ENCODE results near the gene NATD1.

Gene NATD1

DNA sequence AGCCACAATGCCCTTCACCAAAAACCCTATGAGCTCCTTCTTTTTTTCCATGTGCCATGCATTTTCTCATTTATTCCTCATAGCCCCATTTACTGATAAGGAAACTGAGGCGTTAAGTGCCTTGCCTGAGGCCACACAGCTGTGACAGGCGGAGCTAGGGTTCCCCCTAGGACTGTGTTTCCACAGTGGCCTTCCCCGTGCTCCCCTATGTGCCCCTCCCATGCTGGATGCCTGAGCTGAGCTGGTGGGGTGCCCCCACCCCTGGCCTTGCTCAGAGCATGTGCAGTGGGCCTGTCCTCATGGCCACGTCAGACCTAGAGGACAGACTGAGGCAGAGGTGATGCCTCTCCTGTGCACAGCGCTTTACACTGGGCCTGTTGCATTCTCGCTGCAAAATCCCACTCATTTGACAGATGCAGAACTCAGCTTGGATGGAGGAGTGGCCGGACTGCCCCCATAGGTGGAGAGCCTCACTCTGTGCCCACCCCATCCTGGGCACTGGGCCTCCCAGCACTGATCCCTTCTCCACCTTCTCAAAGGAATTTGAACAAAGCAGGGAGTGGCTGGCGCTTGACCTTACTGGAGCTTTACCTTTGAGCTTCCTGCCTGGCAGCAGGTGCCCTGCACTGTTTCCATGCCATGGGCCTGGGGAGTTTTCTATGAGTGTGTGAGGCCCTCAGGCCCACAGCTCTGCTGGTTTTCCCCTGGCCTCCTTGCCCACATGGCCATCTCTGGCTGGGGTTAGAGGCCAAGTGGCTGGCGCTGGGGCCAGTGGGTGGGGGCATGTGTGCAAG is 33.9 kb upstream of the NATD1 start:
- Histone ChIP-seq H3K9me3 (ENCODE audit: control insufficient read depth, insufficient read depth, low read length) (no peaks in the 10 kb centered on the region), H3K4me1 (ENCODE audit: control insufficient read depth, insufficient read depth, low read length) (peaks cover 7% of the 10 kb centered on the region), H3K9ac (ENCODE audit: low read depth, low read length) (no peak overlapping the region), H3K4me3 (ENCODE audit: low read depth, low read length) (peak overlapping the region; percentile 1), H3K36me3 (ENCODE audit: control insufficient read depth, insufficient read depth, low read length) (peaks cover 4% of the 10 kb centered on the region), H3K27me3 (ENCODE audit: control insufficient read depth, insufficient read depth, low read length) (peaks cover 19% of the 10 kb centered on the region)

- peaks cover 22% of the 10 kb centered on the region for H3K27me3 ChIP-seq (ENCODE audit: control insufficient read depth, insufficient read depth, low read length)
- no peak overlapping the region for H3K9ac ChIP-seq (ENCODE audit: low read depth, low read length)
- peaks cover 7% of the 10 kb centered on the region for H3K4me1 ChIP-seq (ENCODE audit: control insufficient read depth, insufficient read depth, low read length)
- H3K4me3 ChIP-seq (ENCODE audit: low read depth, low read length): peak overlapping the region; percentile 84
- no peaks in the 10 kb centered on the region for H3K9me3 ChIP-seq (ENCODE audit: control insufficient read depth, insufficient read depth, low read length)
- H3K36me3 ChIP-seq (ENCODE audit: control insufficient read depth, insufficient read depth, low read length): no peaks in the 10 kb centered on the region
Measured at GRCh38 chr17:21286066-21286770, 33.0 kb upstream of the NATD1 start.

DNA sequence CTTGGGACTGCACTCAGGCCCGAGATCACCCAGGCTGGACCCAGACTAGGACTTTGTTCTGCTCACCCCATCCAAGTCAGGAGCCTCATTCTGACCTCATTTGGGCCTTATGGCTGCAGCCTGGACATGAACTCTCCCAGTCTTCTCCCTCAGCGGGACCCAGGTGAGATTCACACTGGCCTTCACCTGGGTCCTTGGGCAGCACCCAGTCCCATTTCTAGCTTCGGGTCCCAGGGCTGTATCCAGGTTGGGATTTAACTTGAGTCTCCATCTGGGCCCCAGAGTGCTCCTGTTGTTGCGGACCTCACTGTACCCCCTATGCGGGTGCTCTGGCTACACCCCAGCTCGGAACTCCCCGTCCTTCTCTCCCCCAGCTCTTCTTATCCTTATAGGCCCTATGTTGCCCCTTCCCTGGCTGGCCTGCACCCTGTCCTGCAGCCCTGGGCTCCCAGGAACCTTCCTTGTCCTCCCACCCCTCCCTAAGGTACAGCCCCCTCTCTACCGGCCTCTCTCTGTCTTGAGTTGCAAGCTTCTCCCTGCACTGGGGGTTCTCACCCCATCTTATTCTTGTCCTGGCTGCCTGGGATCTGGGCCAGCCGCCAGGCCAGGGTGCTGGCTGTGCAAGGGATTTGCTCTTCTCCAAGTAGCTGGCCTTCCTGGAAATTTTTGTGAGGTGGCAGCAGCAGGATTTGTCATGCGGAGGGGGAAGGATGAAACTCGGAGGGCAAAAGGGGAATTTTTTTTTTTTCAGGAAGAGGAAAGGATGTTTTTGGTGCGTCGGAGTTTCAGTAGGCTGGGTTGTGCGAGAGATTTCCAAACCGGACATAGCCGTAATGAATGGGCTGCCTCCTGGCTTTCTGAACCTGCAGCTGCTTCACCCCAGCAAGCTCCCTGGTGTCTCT is 32.2 kb upstream of the NATD1 start:
- H3K9me3 ChIP-seq (ENCODE audit: control insufficient read depth, insufficient read depth, low read length): no peaks in the 10 kb centered on the region
- H3K9ac ChIP-seq (ENCODE audit: low read depth, low read length): peak overlapping the region; percentile 73
- H3K27me3 ChIP-seq (ENCODE audit: control insufficient read depth, insufficient read depth, low read length): peaks cover 22% of the 10 kb centered on the region
- peaks cover 7% of the 10 kb centered on the region for H3K4me1 ChIP-seq (ENCODE audit: control insufficient read depth, insufficient read depth, low read length)
- no peaks in the 10 kb centered on the region for H3K36me3 ChIP-seq (ENCODE audit: control insufficient read depth, insufficient read depth, low read length)
- peak overlapping the region; percentile 84 for H3K4me3 ChIP-seq (ENCODE audit: low read depth, low read length)

DNA sequence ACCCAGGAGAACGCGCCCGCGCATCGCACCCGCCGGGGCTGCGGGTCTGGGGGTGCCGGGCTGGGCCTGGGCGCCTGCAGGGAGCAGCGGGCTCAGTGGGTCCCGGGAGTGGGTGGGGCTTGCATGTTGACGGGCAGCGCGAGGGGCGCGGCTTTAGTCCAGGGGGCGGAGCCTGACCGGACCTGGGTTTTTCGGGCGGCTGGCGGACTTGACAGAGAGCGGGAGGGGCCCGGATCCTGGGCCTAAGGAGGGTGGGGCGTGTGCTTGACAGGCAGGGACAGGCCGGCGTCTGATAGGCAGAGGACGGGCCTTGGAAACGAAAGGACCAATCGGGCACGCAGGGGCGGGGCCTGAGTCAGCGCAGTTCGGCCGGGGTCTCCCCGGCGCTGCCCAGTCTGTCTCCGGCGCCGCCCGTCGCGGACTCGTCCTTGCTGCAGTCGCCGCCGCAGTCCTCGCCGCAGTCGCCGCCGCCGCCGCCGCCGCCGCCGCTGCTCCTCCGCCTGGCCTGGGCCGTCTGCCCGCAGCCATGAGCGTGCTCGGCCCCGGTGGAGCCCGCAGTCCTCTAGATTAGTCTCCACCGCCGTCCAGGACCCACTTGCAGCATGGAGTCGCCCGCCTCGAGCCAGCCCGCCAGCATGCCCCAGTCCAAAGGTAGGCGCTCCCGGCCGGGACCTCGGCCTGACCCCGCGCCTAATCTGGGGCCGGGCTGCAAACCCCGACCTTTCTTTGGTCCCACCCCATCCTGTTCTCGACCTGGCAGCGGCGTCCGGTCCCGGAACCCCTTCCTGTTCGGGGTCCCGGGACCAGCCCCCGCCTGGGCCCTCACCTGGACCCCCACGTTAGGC is 31.3 kb upstream of the NATD1 start, which contains the start of gene MAP2K3:
Gene MAP2K3, plus strand, starts transcription at position 393 of the 845 bp plus-strand sequence. Its CDS starts 210 bp downstream, at position 603.
- Histone ChIP-seq H3K27me3 (ENCODE audit: control insufficient read depth, insufficient read depth, low read length) (peaks cover 22% of the 10 kb centered on the region), H3K9me3 (ENCODE audit: control insufficient read depth, insufficient read depth, low read length) (no peaks in the 10 kb centered on the region), H3K4me3 (ENCODE audit: low read depth, low read length) (peak within 1 kb of the TSS; percentile 84), H3K36me3 (ENCODE audit: control insufficient read depth, insufficient read depth, low read length) (no peaks in the 10 kb centered on the region), H3K4me1 (ENCODE audit: control insufficient read depth, insufficient read depth, low read length) (peaks cover 7% of the 10 kb centered on the region), H3K9ac (ENCODE audit: low read depth, low read length) (peak within 1 kb of the TSS; percentile 73)

- peak overlapping the region; percentile 40 for H3K4me3 ChIP-seq (ENCODE audit: low read depth, low read length)
- no peaks in the 10 kb centered on the region for H3K9me3 ChIP-seq (ENCODE audit: control insufficient read depth, insufficient read depth, low read length)
- peaks cover 26% of the 10 kb centered on the region for H3K27me3 ChIP-seq (ENCODE audit: control insufficient read depth, insufficient read depth, low read length)
- H3K4me1 ChIP-seq (ENCODE audit: control insufficient read depth, insufficient read depth, low read length): peaks cover 7% of the 10 kb centered on the region
- no peaks in the 10 kb centered on the region for H3K36me3 ChIP-seq (ENCODE audit: control insufficient read depth, insufficient read depth, low read length)
- no peak overlapping the region for H3K9ac ChIP-seq (ENCODE audit: low read depth, low read length)
Measured at GRCh38 chr17:21283482-21284318, 30.5 kb upstream of the NATD1 start.

GRCh38 chr17:21282850-21283249 is 29.6 kb upstream of the NATD1 start:
- Histone ChIP-seq H3K4me3 (ENCODE audit: low read depth, low read length) (no peak overlapping the region), H3K36me3 (ENCODE audit: control insufficient read depth, insufficient read depth, low read length) (no peaks in the 10 kb centered on the region), H3K9ac (ENCODE audit: low read depth, low read length) (no peak overlapping the region), H3K9me3 (ENCODE audit: control insufficient read depth, insufficient read depth, low read length) (no peaks in the 10 kb centered on the region), H3K4me1 (ENCODE audit: control insufficient read depth, insufficient read depth, low read length) (peaks cover 7% of the 10 kb centered on the region), H3K27me3 (ENCODE audit: control insufficient read depth, insufficient read depth, low read length) (peaks cover 26% of the 10 kb centered on the region)

- H3K4me3 ChIP-seq (ENCODE audit: low read depth, low read length): no peak overlapping the region
- H3K9ac ChIP-seq (ENCODE audit: low read depth, low read length): no peak overlapping the region
- H3K4me1 ChIP-seq (ENCODE audit: control insufficient read depth, insufficient read depth, low read length): peaks cover 7% of the 10 kb centered on the region
Measured at GRCh38 chr17:21282231-21282630, 29.0 kb upstream of the NATD1 start.

DNA sequence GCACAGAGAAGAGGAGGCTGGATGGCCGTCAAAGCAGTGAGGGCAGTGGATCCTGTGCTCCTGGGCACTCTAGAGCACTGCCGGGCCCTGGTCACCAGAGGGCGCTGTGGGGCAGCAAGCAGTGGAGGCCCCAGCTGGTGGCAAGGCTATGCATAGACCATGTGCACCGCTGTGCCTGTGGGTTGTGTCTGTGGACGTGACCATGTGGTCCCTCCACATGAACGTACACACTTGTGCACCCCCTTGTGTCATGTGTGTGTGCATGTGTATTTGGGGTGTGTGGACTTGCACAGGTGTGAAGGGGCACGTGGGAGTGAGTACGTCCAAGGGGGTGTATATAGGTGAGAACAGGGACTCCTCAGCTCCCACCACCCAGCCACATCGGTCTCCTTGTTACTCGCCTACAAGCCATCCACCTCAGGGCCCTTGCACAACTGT is 26.9 kb upstream of the NATD1 start:
- Histone ChIP-seq H3K4me3 (ENCODE audit: low read depth, low read length) (no peak overlapping the region), H3K9me3 (ENCODE audit: control insufficient read depth, insufficient read depth, low read length) (no peaks in the 10 kb centered on the region), H3K4me1 (ENCODE audit: control insufficient read depth, insufficient read depth, low read length) (no peaks in the 10 kb centered on the region), H3K36me3 (ENCODE audit: control insufficient read depth, insufficient read depth, low read length) (no peaks in the 10 kb centered on the region), H3K9ac (ENCODE audit: low read depth, low read length) (no peak overlapping the region), H3K27me3 (ENCODE audit: control insufficient read depth, insufficient read depth, low read length) (peaks cover 45% of the 10 kb centered on the region)

More at GRCh38 chr17:21282231-21282630, 29.0 kb upstream of the NATD1 start:
- H3K27me3 ChIP-seq (ENCODE audit: control insufficient read depth, insufficient read depth, low read length): peaks cover 32% of the 10 kb centered on the region
- H3K36me3 ChIP-seq (ENCODE audit: control insufficient read depth, insufficient read depth, low read length): no peaks in the 10 kb centered on the region
- no peaks in the 10 kb centered on the region for H3K9me3 ChIP-seq (ENCODE audit: control insufficient read depth, insufficient read depth, low read length)

DNA sequence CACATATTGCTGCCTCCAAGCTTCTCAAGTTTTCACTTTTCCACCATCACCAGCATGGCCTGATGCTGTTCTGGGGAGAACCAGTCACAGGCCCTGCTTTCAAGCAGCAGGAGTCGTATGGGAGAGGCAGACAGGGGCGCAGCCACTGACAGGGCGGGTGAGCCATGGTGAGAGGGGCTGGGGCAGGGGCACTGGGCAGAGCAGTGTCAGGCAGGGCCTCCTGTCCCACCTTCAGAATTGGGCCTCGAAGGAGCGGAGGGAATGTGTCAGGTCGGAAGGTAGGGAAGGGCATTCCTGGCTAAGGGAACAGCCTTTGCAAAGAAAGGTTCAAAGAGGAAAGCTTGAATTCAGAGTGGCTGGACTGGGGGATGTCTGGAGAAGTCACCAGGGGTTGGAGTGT is 26.4 kb upstream of the NATD1 start:
- peaks cover 50% of the 10 kb centered on the region for H3K27me3 ChIP-seq (ENCODE audit: control insufficient read depth, insufficient read depth, low read length)
- no peak overlapping the region for H3K9ac ChIP-seq (ENCODE audit: low read depth, low read length)
- no peaks in the 10 kb centered on the region for H3K4me1 ChIP-seq (ENCODE audit: control insufficient read depth, insufficient read depth, low read length)
- H3K4me3 ChIP-seq (ENCODE audit: low read depth, low read length): no peak overlapping the region
- H3K36me3 ChIP-seq (ENCODE audit: control insufficient read depth, insufficient read depth, low read length): no peaks in the 10 kb centered on the region
- no peaks in the 10 kb centered on the region for H3K9me3 ChIP-seq (ENCODE audit: control insufficient read depth, insufficient read depth, low read length)

- Histone ChIP-seq H3K9me3 (ENCODE audit: control insufficient read depth, insufficient read depth, low read length) (no peaks in the 10 kb centered on the region), H3K4me3 (ENCODE audit: low read depth, low read length) (no peak overlapping the region), H3K27me3 (ENCODE audit: control insufficient read depth, insufficient read depth, low read length) (peaks cover 54% of the 10 kb centered on the region), H3K36me3 (ENCODE audit: control insufficient read depth, insufficient read depth, low read length) (no peaks in the 10 kb centered on the region), H3K4me1 (ENCODE audit: control insufficient read depth, insufficient read depth, low read length) (no peaks in the 10 kb centered on the region), H3K9ac (ENCODE audit: low read depth, low read length) (no peak overlapping the region)
Measured at GRCh38 chr17:21279198-21279535, 26.0 kb upstream of the NATD1 start.
